Uterus (tissue), 4 donors: ENCODE data around the gene LTBP2. TPM values are rescaled to one million over a fixed set of nuclear protein-coding genes. Genes with fewer than 3 reads are reported as not detected.

Experiments
- DNase-seq, 2 donors: peaks; one replicate each; pipeline ENCODE4 v3.0.0-alpha.2; 2019 to 2020
- H3K27ac ChIP-seq, 2 donors: fragments of 200-600 bp; sonication (generic); 1 replicate in 1 of 2; 2 replicates in 1 of 2; pipeline ENCODE4 v1.5.1; 2016 to 2018
- H3K27me3 ChIP-seq, 2 donors: fragments of 200-600 bp; sonication (generic); one replicate each; pipeline ENCODE4 v1.5.1; 2018 to 2019; ENCODE audit warnings: control low read depth in 1 of 2
- H3K36me3 ChIP-seq, 2 donors: fragments of 200-600 bp; sonication (generic); one replicate each; pipeline ENCODE4 v1.5.1; 2019; ENCODE audit warnings: control low read depth in 1 of 2
- H3K4me1 ChIP-seq, 2 donors: fragments of 200-600 bp; sonication (generic); one replicate each; pipeline ENCODE4 v1.5.1; 2018 to 2019; ENCODE audit warnings: control low read depth in 1 of 2
- H3K4me3 ChIP-seq, 2 donors: fragments of 200-600 bp; sonication (generic); 1 replicate in 1 of 2; 2 replicates in 1 of 2; pipeline ENCODE4 v1.5.1; 2018 to 2019; ENCODE audit warnings: mild to moderate bottlenecking in 1 of 2
- H3K9me3 ChIP-seq, 2 donors: fragments of 200-600 bp; sonication (generic); one replicate each; pipeline ENCODE4 v1.5.1; 2019; ENCODE audit warnings: control low read depth in 1 of 2
- CTCF ChIP-seq, 4 experiments: fragments of 200-600 bp in 2 of 4; fragments of 450-650 bp in 2 of 4; sonication (generic) in 2 of 4; IDR thresholded peaks; one replicate each; pipeline ENCODE4 v1.5.1; 2016 to 2019; ENCODE audit warnings: antibody characterized with exemption in 4 of 4, mild to moderate bottlenecking in 2 of 4, moderate library complexity in 1 of 4
- POLR2A ChIP-seq, 2 donors: fragments of 450-650 bp; IDR thresholded peaks; one replicate each; pipeline ENCODE4 v1.6.1; 2016; ENCODE audit warnings: antibody characterized with exemption in 2 of 2, mild to moderate bottlenecking in 1 of 2, moderate library complexity in 1 of 2
- intact Hi-C: fragments of 100-400 bp; cut with DNase I; formaldehyde crosslinking; loops from one replicate; pipeline ENCODE4 v1.15.1; 2023; ENCODE audit warnings: low total_unique reads
- total RNA-seq, 4 donors: library from RNA; depleted of rRNA in 3 of 4; stranded (reverse); fragments of >200 nt in 3 of 4; gene quantifications; one replicate each; pipeline versions ENCODE4 v1.1.0 to v1.2.4, GENCODE V29; 2014 to 2023
- donor health status: DM: yes; HTN: yes; CAD: no.

The LTBP2 gene
- total RNA-seq, 4 donors from 2014 or later, result 18.8 to 70.6 (median 35.1) TPM

GRCh38 chr14:74601982-74602381 lies 10.1 kb downstream of the LTBP2 start:
- Histone ChIP-seq H3K9me3 (no peaks in the 10 kb centered on the region), H3K27ac (no peak overlapping the region), H3K4me3 (no peak overlapping the region), H3K36me3 (no peaks in the 10 kb centered on the region), H3K4me1 (peaks cover 18 to 19% of the 10 kb centered on the region in 2 donors), H3K27me3 (no peaks in the 10 kb centered on the region)
- TF ChIP-seq POLR2A (IDR thresholded peaks at IDR 0.05) (no peak), CTCF (IDR thresholded peaks at IDR 0.05) (no peak)
- no peak for DNase-seq
- intact Hi-C loops, result no loop called here

- peaks cover 24 to 29% of the 10 kb centered on the region in 2 donors for H3K4me1 ChIP-seq
- TF ChIP-seq POLR2A (IDR thresholded peaks at IDR 0.05), result no peak
- intact Hi-C loops, result no loop called here
- H3K4me3 ChIP-seq, result no peak overlapping the region
- H3K36me3 ChIP-seq, result no peaks in the 10 kb centered on the region
- H3K9me3 ChIP-seq, result no peaks in the 10 kb centered on the region
- no peaks in the 10 kb centered on the region for H3K27me3 ChIP-seq
- H3K27ac ChIP-seq, result peak overlapping the region; percentile 89 to 92
- peak; percentile 32 to 44 for DNase-seq
Measured at GRCh38 chr14:74599946-74600345, 12.1 kb downstream of the LTBP2 start.

GRCh38 chr14:74599321-74599761 lies 12.7 kb downstream of the LTBP2 start:
- Histone ChIP-seq H3K4me3 (no peak overlapping the region), H3K36me3 (no peaks in the 10 kb centered on the region), H3K9me3 (no peaks in the 10 kb centered on the region), H3K4me1 (peaks cover 29 to 35% of the 10 kb centered on the region in 2 donors), H3K27me3 (no peaks in the 10 kb centered on the region), H3K27ac (peak overlapping the region; percentile 89 to 92)
- intact Hi-C loops, result no loop called here
- TF ChIP-seq POLR2A (IDR thresholded peaks at IDR 0.05) (no peak), CTCF (IDR thresholded peaks at IDR 0.05) (no peak)
- DNase-seq, result peak; percentile 49 to 72

- Histone ChIP-seq H3K4me1 (peaks cover 42 to 48% of the 10 kb centered on the region in 2 donors), H3K27ac (peak overlapping the region; percentile 89 to 92), H3K9me3 (no peaks in the 10 kb centered on the region), H3K4me3 (no peak overlapping the region), H3K36me3 (no peaks in the 10 kb centered on the region), H3K27me3 (no peaks in the 10 kb centered on the region)
- no peak for TF ChIP-seq CTCF (IDR thresholded peaks at IDR 0.05)
- TF ChIP-seq POLR2A (IDR thresholded peaks at IDR 0.05), result no peak
- peak; percentile 76 to 89 for DNase-seq
- intact Hi-C loops, result no loop called here
Measured at GRCh38 chr14:74596741-74597450, 15.1 kb downstream of the LTBP2 start.

GRCh38 chr14:74595006-74595735 lies 16.9 kb downstream of the LTBP2 start:
- Histone ChIP-seq H3K4me3 (no peak overlapping the region), H3K4me1 (peaks cover 37 to 47% of the 10 kb centered on the region in 2 donors), H3K36me3 (no peaks in the 10 kb centered on the region), H3K9me3 (no peaks in the 10 kb centered on the region), H3K27me3 (no peaks in the 10 kb centered on the region), H3K27ac (peak overlapping the region; percentile 89 to 92)
- DNase-seq, result peak; percentile 93 to 95
- TF ChIP-seq POLR2A (IDR thresholded peaks at IDR 0.05) (no peak), CTCF (IDR thresholded peaks at IDR 0.05) (no peak)
- intact Hi-C loops, result no loop called here
